KMS-11 (cell line): ENCODE results near the gene LSP1.

ENCODE experiments used
- H2AFZ ChIP-seq: fragments of 200-600 bp; sonication (generic); 2 replicates; pipeline ENCODE4 v1.6.1; 2016; ENCODE audit warnings: antibody characterized with exemption, mixed run types, low read depth
- H3K27ac ChIP-seq: fragments of 200-600 bp; sonication (generic); 2 replicates; pipeline ENCODE4 v1.6.1; 2016; ENCODE audit warnings: mild to moderate bottlenecking, mixed run types
- H3K27me3 ChIP-seq: fragments of 200-600 bp; sonication (generic); 2 replicates; pipeline ENCODE4 v1.6.1; 2017; ENCODE audit warnings: mild to moderate bottlenecking, low read depth, mixed run types, moderate library complexity; ENCODE audit not compliant: insufficient read depth
- H3K36me3 ChIP-seq: fragments of 200-600 bp; sonication (generic); 2 replicates; pipeline ENCODE4 v1.6.1; 2017; ENCODE audit warnings: mild to moderate bottlenecking, mixed run types; ENCODE audit not compliant: insufficient read depth
- H3K4me1 ChIP-seq: fragments of 200-600 bp; sonication (generic); 2 replicates; pipeline ENCODE4 v1.6.1; 2016; ENCODE audit warnings: mild to moderate bottlenecking, low read depth, mixed run types; ENCODE audit not compliant: poor library complexity, severe bottlenecking
- H3K4me2 ChIP-seq: fragments of 200-600 bp; sonication (generic); 2 replicates; pipeline ENCODE4 v1.7.0; 2016; ENCODE audit warnings: mild to moderate bottlenecking, mixed run types
- H3K4me3 ChIP-seq: fragments of 200-600 bp; sonication (generic); IDR thresholded peaks from 2 replicates; pipeline ENCODE4 v1.6.1; 2017; ENCODE audit warnings: low read depth, low read length, mixed read lengths; ENCODE audit not compliant: insufficient read depth
- H3K79me2 ChIP-seq: fragments of 200-600 bp; sonication (generic); 2 replicates; pipeline ENCODE4 v1.6.1; 2016; ENCODE audit warnings: low read depth, mixed run types; ENCODE audit not compliant: insufficient read depth
- H3K9ac ChIP-seq: fragments of 200-600 bp; sonication (generic); 2 replicates; pipeline ENCODE4 v1.6.1; 2016; ENCODE audit warnings: mild to moderate bottlenecking, mixed run types
- H4K20me1 ChIP-seq: fragments of 200-600 bp; sonication (generic); 2 replicates; pipeline ENCODE4 v1.6.1; 2016; ENCODE audit warnings: mild to moderate bottlenecking, mixed run types; ENCODE audit not compliant: insufficient read depth
- CTCF ChIP-seq: fragments of 200-600 bp; sonication (generic); conservative IDR thresholded peaks from 2 replicates; pipeline ENCODE4 v1.6.1; 2017; ENCODE audit warnings: low read depth, mild to moderate bottlenecking, antibody characterized with exemption, low read length, moderate library complexity, mixed read lengths

Gene LSP1

GRCh38 chr11:1928891-1929541 is 76.1 kb downstream of the LSP1 start:
- Histone ChIP-seq H4K20me1 (no peaks in the 10 kb centered on the region), H3K4me1 (no peaks in the 10 kb centered on the region), H3K36me3 (no peaks in the 10 kb centered on the region), H3K9ac (no peak overlapping the region), H3K4me3 (no peak overlapping the region), H3K27me3 (peaks cover 93% of the 10 kb centered on the region), H3K27ac (no peak overlapping the region), H3K79me2 (no peaks in the 10 kb centered on the region), H3K4me2 (no peak overlapping the region), H2AFZ (no peak overlapping the region)
- TF ChIP-seq CTCF = no peak

DNA sequence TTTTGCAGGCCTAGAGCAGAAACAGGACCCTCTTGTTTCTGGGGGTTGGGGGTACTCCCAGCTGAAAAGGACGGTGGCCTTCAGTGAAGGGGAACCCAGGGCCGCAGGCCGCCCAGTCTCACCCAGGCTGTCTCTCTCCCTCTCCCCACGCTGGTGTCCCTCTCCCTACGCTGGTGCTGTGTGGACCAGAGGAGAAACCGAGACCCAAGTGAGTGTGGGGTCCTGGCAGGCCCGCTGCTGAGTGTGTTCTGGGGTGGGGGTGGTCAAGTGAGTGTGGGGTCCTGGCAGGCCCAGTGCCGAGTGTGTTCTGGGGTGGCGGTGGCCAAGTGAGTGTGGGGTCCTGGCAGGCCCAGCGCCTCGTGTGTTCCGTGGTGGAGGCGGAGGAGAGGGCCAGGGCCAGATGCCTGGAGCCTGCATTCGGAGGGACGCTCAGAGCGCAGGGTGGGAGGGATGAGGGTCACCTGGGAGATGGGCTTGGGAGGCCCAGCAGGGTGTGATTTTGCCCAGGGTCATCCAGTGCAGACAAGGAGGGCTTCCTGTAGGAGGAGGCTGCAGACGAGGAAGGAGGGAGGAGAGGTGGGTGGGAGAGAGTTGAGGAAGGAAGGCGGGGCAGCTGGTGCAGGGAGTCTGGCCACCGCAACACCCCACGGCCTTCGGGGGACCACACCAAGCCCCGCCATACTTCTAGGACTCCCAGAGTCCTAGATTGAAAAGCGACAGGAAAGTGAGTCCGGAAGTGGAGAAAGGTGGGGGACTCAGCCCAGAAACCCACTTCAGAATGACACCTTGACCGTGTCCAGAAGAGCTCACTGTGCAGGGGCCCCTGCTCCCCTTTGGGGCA is 77.0 kb downstream of the LSP1 start:
- Histone ChIP-seq H3K9ac (no peak overlapping the region), H3K4me1 (no peaks in the 10 kb centered on the region), H3K36me3 (no peaks in the 10 kb centered on the region), H3K27me3 (peaks cover 92% of the 10 kb centered on the region), H3K79me2 (no peaks in the 10 kb centered on the region), H3K4me2 (no peak overlapping the region), H3K27ac (no peak overlapping the region), H4K20me1 (no peaks in the 10 kb centered on the region), H3K4me3 (no peak overlapping the region), H2AFZ (no peak overlapping the region)
- TF ChIP-seq CTCF = no peak

- Histone ChIP-seq H3K79me2 (no peaks in the 10 kb centered on the region), H3K9ac (no peak overlapping the region), H3K4me2 (no peak overlapping the region), H3K27ac (no peak overlapping the region), H3K4me1 (no peaks in the 10 kb centered on the region), H3K36me3 (no peaks in the 10 kb centered on the region), H4K20me1 (no peaks in the 10 kb centered on the region), H2AFZ (no peak overlapping the region), H3K27me3 (peaks cover 91% of the 10 kb centered on the region), H3K4me3 (no peak overlapping the region)
- no peak for TF ChIP-seq CTCF
Measured at GRCh38 chr11:1930462-1930830, 77.6 kb downstream of the LSP1 start.

GRCh38 chr11:1931341-1932104 is 78.6 kb downstream of the LSP1 start:
- no peak overlapping the region for H2AFZ ChIP-seq
- H3K4me1 ChIP-seq = no peaks in the 10 kb centered on the region
- TF ChIP-seq CTCF = no peak
- no peak overlapping the region for H3K27ac ChIP-seq
- no peaks in the 10 kb centered on the region for H3K36me3 ChIP-seq
- no peaks in the 10 kb centered on the region for H3K79me2 ChIP-seq
- H3K27me3 ChIP-seq = peaks cover 90% of the 10 kb centered on the region
- no peak overlapping the region for H3K4me3 ChIP-seq
- H4K20me1 ChIP-seq = no peaks in the 10 kb centered on the region
- H3K4me2 ChIP-seq = no peak overlapping the region
- no peak overlapping the region for H3K9ac ChIP-seq
